ENCODE data around the gene PRKCA.

The PRKCA gene

DNA sequence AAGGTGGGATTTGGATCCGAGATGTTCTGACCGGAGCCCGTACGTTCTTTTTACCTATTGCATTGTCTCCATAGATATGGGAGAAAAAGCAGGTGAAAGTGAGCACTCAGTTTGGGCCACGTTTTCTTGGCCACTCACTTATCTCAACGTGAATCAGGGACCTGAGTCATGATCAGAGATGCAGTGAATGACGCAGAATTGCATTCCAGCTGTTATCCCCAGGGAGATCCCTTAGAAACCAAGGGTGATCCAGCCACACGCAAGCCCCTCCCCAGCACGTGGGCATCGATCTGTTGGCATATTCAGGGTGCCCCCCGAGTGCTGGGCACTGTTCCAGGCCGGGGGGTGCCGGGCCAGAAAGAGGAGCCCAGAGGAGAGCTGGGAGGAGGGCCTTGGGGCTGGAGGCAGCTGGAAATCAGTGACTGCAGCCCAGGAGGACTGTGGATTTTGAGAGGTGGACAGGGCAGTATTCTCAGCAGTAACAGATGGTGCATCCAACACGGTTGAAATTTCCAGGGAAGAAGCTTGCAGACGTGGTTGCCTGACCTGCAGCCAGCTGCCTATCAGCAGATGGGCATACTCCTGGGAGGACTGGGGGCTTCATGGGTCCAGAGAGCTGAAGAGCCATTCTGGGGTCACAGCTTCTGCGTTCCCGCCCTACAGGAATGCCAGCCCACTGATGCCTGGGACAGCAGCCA is 445.3 kb downstream of the PRKCA start:
- H3K27ac ChIP-seq (ENCODE audit: low read depth, low read length), result no peak overlapping the region
- 0 out of 2 replicates have a peak, but pooled peaks cover under 1% of the 10 kb centered on the region for H3K36me3 ChIP-seq (ENCODE audit: insufficient read depth, low read length)
- 85% methylated on average over 17 of the region's 17 CpGs for WGBS

DNA sequence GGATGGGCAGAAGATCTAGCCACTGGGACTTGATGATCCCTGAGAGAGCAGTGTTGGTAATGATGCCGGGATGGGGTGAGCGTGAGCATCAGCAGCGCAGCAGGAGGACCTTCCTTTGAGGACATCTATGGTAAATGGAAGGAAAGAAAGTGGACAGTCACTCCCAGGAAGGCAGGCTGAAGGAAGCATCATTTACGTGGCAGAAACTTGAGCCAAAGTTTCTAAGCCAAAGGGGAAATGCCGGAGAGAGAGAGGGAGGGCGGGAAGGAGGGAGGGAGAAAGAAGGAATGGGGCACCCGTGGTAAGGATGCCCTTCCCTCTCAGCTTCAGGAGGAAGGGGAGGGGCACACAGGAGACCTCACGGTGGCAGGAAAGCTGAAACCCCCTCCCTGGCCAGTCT is 446.2 kb downstream of the PRKCA start:
- Histone ChIP-seq H3K27ac (ENCODE audit: low read depth, low read length) (no peak overlapping the region), H3K36me3 (ENCODE audit: insufficient read depth, low read length) (no peaks in the 10 kb centered on the region), H3K9ac (ENCODE audit: low read depth, low read length) (no peak overlapping the region), H3K4me3 (ENCODE audit: low read length) (no peak overlapping the region), H3K4me1 (ENCODE audit: insufficient read depth, low read length) (0 out of 2 replicates have a peak, but pooled peaks cover 6% of the 10 kb centered on the region), H3K9me3 (ENCODE audit: insufficient read depth, low read depth, low read length) (no peaks in the 10 kb centered on the region), H3K27me3 (ENCODE audit: insufficient read depth, low read length) (no peaks in the 10 kb centered on the region)
- WGBS, result 89% methylated on average over 8 of the region's 8 CpGs

More for the DNA sequence above, 445.3 kb downstream of the PRKCA start:
- H3K4me1 ChIP-seq (ENCODE audit: insufficient read depth, low read length), result 0 out of 2 replicates have a peak, but pooled peaks cover 6% of the 10 kb centered on the region
- no peaks in the 10 kb centered on the region for H3K9me3 ChIP-seq (ENCODE audit: insufficient read depth, low read depth, low read length)
- H3K9ac ChIP-seq (ENCODE audit: low read depth, low read length), result no peak overlapping the region
- no peaks in the 10 kb centered on the region for H3K27me3 ChIP-seq (ENCODE audit: insufficient read depth, low read length)
- H3K4me3 ChIP-seq (ENCODE audit: low read length), result no peak overlapping the region

DNA sequence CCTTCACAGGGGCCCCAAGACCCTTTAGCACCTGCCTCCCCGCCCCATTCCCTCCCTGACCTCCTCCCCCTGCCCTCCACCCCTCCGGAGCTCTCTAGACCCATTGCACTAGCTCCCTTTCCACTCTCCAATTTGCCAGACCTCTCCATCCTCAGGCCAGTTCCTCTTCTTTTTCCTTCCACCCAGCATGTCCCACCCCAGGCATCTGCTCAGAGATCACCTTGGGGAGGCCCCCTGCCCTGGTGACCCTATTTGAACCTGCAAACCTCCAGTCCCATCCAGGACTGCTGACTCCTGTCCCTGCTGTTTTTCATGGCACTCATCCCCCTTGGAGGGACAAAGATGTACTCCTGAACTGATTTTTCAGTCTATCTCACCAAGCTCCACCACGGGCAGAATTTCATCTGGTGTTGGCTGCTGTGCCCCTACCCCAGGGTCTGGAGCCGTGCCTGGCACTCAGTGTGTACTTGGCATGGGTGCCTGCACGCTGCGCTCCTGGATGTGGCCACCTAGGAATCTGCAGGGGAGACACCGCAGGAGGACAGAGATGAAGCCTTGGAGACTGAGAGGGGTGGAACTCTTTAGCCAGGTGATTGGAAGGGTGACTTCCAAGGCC is 446.9 kb downstream of the PRKCA start:
- H3K4me3 ChIP-seq (ENCODE audit: low read length), result no peak overlapping the region
- no peaks in the 10 kb centered on the region for H3K27me3 ChIP-seq (ENCODE audit: insufficient read depth, low read length)
- no peaks in the 10 kb centered on the region for H3K36me3 ChIP-seq (ENCODE audit: insufficient read depth, low read length)
- 0 out of 2 replicates have a peak, but pooled peaks cover 6% of the 10 kb centered on the region for H3K4me1 ChIP-seq (ENCODE audit: insufficient read depth, low read length)
- WGBS, result 88% methylated on average over 7 of the region's 7 CpGs
- no peaks in the 10 kb centered on the region for H3K9me3 ChIP-seq (ENCODE audit: insufficient read depth, low read depth, low read length)
- H3K27ac ChIP-seq (ENCODE audit: low read depth, low read length), result no peak overlapping the region
- no peak overlapping the region for H3K9ac ChIP-seq (ENCODE audit: low read depth, low read length)

DNA sequence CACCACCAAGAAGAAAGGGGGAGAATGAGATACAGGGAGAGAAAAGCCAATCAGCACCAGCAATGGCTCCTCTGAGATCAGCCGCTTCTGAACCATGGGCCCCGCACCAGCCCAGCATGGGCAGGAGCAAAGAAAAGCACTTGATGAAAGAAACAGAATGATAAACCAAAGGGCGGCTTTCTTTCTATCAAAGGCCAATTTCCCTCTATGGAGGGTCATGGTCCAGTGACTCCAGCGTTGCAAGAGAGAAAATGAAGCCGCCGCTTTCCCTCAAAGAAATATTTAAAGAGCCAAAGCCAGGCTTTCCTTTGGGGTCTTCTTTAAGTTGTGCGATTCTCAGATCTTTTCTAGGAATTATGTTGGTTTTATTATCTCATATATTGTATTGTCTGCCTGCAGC is 447.7 kb downstream of the PRKCA start:
- Histone ChIP-seq H3K4me1 (ENCODE audit: insufficient read depth, low read length) (0 out of 2 replicates have a peak, but pooled peaks cover 6% of the 10 kb centered on the region), H3K27ac (ENCODE audit: low read depth, low read length) (no peak overlapping the region), H3K9ac (ENCODE audit: low read depth, low read length) (no peak overlapping the region), H3K4me3 (ENCODE audit: low read length) (no peak overlapping the region), H3K9me3 (ENCODE audit: insufficient read depth, low read depth, low read length) (no peaks in the 10 kb centered on the region), H3K27me3 (ENCODE audit: insufficient read depth, low read length) (no peaks in the 10 kb centered on the region), H3K36me3 (ENCODE audit: insufficient read depth, low read length) (no peaks in the 10 kb centered on the region)
- WGBS, result 95% methylated on average over 7 of the region's 7 CpGs

DNA sequence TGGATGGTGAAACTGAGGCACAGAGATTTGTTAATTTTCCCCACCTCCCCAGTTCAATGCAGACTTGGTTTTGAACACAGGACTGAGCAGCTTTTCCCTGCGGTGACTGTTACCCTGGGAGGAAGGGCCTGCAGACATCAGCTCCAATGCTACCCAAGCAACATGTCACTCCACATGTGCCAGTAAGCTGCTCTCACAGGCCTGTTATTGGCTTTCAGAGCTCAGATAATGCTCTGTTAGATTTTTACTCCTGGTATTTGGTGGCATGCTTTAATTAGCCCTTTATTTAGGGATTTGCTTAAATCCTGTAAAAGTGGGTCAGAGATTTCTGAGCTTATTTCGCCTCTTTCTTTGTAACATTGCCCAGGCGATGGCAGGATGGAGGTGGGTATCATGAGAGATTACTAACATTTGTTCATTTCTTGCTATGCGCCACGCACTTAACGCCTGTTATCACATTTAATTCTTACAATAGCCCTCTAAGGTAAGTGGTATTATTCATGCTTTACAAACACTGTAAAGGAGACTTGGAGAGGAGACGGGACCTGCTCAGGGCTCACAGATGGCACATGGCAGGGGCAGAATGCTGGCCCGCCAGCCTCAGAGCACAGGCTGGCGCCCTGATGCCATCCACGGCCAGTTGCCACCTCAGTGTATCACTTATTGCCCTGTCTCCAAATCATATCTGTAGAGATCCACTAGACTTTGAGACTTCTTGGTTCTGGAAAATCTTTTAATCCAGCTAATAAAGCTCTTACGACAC is 448.5 kb downstream of the PRKCA start:
- H3K27ac ChIP-seq (ENCODE audit: low read depth, low read length), result no peak overlapping the region
- H3K4me3 ChIP-seq (ENCODE audit: low read length), result no peak overlapping the region
- 0 out of 2 replicates have a peak, but pooled peaks cover 6% of the 10 kb centered on the region for H3K4me1 ChIP-seq (ENCODE audit: insufficient read depth, low read length)
- WGBS, result 91% methylated on average over 8 of the region's 11 CpGs
- no peaks in the 10 kb centered on the region for H3K9me3 ChIP-seq (ENCODE audit: insufficient read depth, low read depth, low read length)
- H3K27me3 ChIP-seq (ENCODE audit: insufficient read depth, low read length), result no peaks in the 10 kb centered on the region
- no peak overlapping the region for H3K9ac ChIP-seq (ENCODE audit: low read depth, low read length)
- H3K36me3 ChIP-seq (ENCODE audit: insufficient read depth, low read length), result no peaks in the 10 kb centered on the region

DNA sequence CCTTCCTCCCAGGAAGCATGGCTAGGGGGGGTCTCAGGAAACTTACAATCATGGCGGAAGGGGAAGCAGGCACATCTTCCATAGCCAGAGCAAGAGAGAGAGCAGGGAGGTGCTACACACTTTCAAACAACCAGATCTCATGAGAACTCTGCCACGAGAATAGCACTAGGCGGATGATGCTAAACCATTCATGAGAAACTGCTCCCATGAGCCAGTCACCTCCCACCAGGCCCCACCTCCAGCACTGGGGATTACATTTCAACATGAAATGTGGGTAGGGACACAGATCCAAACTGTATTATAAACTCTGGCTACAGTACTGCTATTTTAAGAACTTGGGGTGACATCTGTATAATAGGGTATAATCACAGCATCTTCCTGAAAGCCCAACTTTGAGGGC is 449.4 kb downstream of the PRKCA start:
- H3K4me1 ChIP-seq (ENCODE audit: insufficient read depth, low read length), result 0 out of 2 replicates have a peak, but pooled peaks cover 6% of the 10 kb centered on the region
- no peaks in the 10 kb centered on the region for H3K27me3 ChIP-seq (ENCODE audit: insufficient read depth, low read length)
- no peak overlapping the region for H3K27ac ChIP-seq (ENCODE audit: low read depth, low read length)
- H3K9ac ChIP-seq (ENCODE audit: low read depth, low read length), result no peak overlapping the region
- H3K36me3 ChIP-seq (ENCODE audit: insufficient read depth, low read length), result no peaks in the 10 kb centered on the region
- WGBS, result 95% methylated on average over 3 of the region's 3 CpGs
- H3K9me3 ChIP-seq (ENCODE audit: insufficient read depth, low read depth, low read length), result no peaks in the 10 kb centered on the region
- no peak overlapping the region for H3K4me3 ChIP-seq (ENCODE audit: low read length)

DNA sequence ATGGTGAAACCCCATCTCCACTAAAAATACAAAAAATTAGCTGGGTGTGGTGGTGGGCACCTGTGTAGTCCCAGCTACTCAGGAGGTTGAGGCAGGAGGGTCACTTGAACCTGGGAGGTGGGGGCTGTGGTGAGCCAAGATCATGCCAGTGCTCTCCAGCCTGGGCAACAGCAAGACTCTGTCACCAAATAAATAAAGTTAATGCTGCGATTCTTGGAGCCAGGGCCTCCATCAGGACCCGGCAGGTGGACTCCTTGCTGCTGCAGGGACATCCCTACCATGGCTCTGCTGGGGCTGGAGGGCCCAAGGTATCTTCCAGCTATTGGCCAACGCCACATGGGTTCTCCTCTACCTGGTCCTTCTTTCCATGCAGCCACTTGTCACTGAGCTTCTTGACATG is 450.0 kb downstream of the PRKCA start:
- no peak overlapping the region for H3K4me3 ChIP-seq (ENCODE audit: low read length)
- no peak overlapping the region for H3K27ac ChIP-seq (ENCODE audit: low read depth, low read length)
- H3K27me3 ChIP-seq (ENCODE audit: insufficient read depth, low read length), result no peaks in the 10 kb centered on the region
- 78% methylated on average over 3 of the region's 3 CpGs for WGBS
- no peaks in the 10 kb centered on the region for H3K9me3 ChIP-seq (ENCODE audit: insufficient read depth, low read depth, low read length)
- H3K9ac ChIP-seq (ENCODE audit: low read depth, low read length), result no peak overlapping the region
- 0 out of 2 replicates have a peak, but pooled peaks cover 6% of the 10 kb centered on the region for H3K4me1 ChIP-seq (ENCODE audit: insufficient read depth, low read length)
- H3K36me3 ChIP-seq (ENCODE audit: insufficient read depth, low read length), result no peaks in the 10 kb centered on the region

DNA sequence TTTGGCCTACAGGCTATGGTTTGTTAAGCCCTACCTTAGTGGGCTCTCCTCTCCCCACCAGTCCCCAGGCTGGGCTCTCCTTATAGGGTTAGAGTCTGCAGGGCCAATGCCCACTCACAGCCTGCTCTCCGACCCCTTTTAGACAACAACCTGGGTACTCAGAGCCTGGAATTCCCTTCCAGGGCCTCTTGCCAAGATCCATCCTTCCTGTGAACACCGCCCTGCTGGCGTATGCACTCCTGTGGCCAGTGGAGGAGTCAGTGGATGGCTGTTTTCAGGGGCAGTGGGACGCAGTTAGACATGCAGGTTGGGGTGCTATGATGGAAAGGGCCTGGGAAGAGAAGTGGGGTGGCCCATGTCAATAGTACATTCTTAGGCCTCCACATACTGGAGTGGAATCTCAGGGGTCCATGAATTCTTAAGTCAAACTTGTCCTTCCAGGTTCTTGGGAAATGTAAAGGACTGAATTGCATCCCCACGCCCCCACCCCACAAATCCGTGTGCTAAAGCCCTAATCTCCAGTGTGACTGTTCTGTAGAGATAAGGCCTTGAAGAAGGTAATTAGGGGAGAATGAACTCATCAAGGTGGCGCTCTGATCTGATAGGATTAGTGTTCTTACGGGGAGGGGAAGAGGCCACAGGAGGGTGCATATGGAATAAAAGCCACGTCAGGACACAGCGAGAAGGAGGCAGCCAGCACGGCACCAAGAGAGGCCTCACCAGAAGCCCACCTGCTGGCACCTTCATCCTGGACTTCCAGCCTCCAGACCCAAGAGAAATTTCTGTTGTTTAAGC is 450.9 kb downstream of the PRKCA start:
- no peak overlapping the region for H3K27ac ChIP-seq (ENCODE audit: low read depth, low read length)
- H3K9ac ChIP-seq (ENCODE audit: low read depth, low read length), result no peak overlapping the region
- H3K4me1 ChIP-seq (ENCODE audit: insufficient read depth, low read length), result 0 out of 2 replicates have a peak, but pooled peaks cover 2% of the 10 kb centered on the region
- 82% methylated on average over 11 of the region's 11 CpGs for WGBS
- no peaks in the 10 kb centered on the region for H3K27me3 ChIP-seq (ENCODE audit: insufficient read depth, low read length)
- no peaks in the 10 kb centered on the region for H3K9me3 ChIP-seq (ENCODE audit: insufficient read depth, low read depth, low read length)
- H3K4me3 ChIP-seq (ENCODE audit: low read length), result no peak overlapping the region
- no peaks in the 10 kb centered on the region for H3K36me3 ChIP-seq (ENCODE audit: insufficient read depth, low read length)

DNA sequence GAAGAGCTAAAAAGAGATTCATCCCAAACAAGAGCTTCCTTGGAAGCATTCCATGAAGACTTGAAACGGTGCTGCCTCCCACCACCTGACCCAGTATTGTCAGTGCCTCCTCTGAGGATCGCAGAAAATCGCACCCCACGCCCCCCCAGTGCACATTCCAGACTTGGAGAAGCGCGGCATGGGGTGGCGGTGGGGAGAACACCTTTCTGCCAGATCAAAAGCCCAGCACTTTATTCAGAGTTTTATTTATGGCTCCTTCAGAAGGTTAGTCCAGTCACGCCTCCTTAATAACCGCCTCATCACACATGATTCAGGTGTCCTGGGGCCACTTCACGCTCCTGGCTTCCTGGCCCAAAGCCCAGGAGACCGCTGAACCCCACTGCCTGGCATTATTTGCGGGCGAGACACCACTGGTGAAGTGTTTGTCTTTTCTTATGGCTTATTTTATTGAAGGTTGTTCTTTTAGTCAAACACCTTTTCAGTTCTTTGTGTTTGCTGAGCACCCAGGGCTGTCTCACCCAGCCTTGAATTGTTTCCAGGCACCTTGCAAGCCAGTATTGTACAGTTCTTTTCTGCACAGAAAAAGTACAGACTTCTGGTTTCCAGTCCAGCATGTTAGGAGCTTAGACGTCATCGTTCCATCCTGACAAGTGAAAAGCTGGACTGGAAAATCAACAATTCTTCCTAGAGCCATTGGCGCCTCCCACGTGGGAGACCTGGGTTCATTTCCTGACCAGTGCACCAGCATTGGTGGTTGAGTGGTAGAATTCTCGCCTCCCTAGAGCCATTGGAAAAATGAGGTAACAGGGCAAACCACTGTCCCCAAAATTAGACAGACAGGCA is 452.9 kb downstream of the PRKCA start:
- no peaks in the 10 kb centered on the region for H3K9me3 ChIP-seq (ENCODE audit: insufficient read depth, low read depth, low read length)
- H3K36me3 ChIP-seq (ENCODE audit: insufficient read depth, low read length), result no peaks in the 10 kb centered on the region
- no peaks in the 10 kb centered on the region for H3K4me1 ChIP-seq (ENCODE audit: insufficient read depth, low read length)
- no peak overlapping the region for H3K4me3 ChIP-seq (ENCODE audit: low read length)
- H3K27ac ChIP-seq (ENCODE audit: low read depth, low read length), result no peak overlapping the region
- no peaks in the 10 kb centered on the region for H3K27me3 ChIP-seq (ENCODE audit: insufficient read depth, low read length)
- WGBS, result 92% methylated on average over 18 of the region's 18 CpGs
- H3K9ac ChIP-seq (ENCODE audit: low read depth, low read length), result no peak overlapping the region

DNA sequence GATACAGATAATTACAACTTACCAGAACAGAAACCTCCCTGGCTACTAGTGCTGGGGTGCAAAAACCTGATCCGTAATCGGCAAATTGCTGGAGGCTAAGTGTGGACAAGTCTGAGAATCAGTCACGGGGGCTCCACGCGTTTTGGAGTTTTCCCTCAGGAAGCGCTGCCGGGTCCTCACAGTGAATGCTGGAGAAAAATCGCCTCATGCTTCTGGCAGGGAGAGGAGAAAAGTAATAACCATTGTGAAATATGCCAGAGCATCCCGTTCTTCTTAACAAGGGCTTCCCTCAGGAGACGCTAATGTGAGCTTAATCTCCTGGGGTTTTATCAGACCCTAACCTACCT is 453.5 kb downstream of the PRKCA start:
- Histone ChIP-seq H3K27me3 (ENCODE audit: insufficient read depth, low read length) (no peaks in the 10 kb centered on the region), H3K27ac (ENCODE audit: low read depth, low read length) (no peak overlapping the region), H3K4me3 (ENCODE audit: low read length) (no peak overlapping the region), H3K4me1 (ENCODE audit: insufficient read depth, low read length) (no peaks in the 10 kb centered on the region), H3K36me3 (ENCODE audit: insufficient read depth, low read length) (no peaks in the 10 kb centered on the region), H3K9me3 (ENCODE audit: insufficient read depth, low read depth, low read length) (no peaks in the 10 kb centered on the region), H3K9ac (ENCODE audit: low read depth, low read length) (no peak overlapping the region)
- WGBS, result 88% methylated on average over 10 of the region's 10 CpGs
